ENCODE data around the gene BMS1.
A peak's percentile ranks its signal among the peaks of the same experiment; 100 is the strongest.
"Not testable (repeated sequence)": the region's sequence is repeated elsewhere in the genome, so short reads cannot be mapped to it uniquely, and the experiment has no call there.

The BMS1 gene

DNA sequence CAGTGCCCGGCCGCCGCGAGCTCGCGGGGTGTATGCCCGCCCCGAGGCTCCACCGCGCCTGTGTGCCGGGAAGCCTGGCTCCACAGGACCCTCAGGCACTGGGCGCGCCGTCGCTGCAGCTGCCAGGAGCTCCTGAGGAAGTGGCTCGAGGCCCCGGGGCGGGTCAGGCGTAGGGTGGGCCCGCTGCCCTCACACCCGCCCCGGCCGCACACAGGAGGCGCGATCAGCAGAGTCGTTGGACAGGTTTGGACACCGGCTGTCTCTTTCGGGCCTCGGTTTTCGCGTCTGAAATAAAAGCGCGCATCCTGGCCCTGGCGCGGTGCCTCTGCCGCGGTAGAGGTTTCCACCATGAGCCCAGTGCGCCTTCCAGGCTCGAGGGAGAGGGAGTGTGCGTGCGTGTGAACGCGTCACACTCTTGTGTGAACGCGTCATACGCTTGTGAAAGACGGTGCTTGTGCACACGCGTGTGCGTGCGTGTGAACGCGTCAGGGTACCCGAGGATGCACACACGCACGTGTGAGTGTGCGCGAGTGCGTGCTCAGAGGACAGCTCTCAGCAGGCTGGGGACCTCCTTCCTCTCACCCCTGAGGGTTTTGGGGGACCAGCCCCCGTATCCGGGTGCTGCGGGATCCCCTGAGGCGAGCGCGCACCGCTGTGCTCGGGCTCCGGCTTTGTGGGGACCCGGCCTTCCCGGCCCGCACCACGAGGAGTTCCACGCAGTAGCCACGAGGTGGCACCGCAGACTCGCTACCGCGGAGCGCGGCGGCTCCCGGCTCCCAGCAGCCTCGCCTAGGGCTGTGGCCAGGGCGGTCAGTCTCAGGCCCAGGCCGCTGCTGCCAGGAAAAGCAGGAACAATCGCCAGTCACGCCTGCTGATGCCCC, 83.8 kb downstream of the BMS1 start:
- peak; percentile 83 for DNase-seq

DNA sequence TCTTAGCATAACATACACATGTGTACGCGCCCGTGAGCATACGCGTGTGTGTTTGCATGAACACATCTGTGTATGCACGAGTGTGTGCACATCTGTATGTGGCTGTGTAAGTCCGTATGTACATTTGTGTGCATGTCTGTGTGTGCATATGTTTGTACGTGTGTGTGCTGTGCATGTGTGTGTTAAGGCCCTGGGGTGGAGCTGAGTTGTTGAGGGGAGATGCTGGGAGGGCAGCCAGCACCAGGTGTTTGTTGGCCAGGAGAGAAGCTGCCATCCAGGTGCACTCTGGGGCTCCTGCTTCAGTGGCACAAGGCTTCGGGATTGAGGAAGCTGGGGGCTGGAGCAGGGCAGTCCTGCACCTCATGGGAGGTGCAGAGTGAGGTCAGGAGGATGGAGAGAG, 85.0 kb downstream of the BMS1 start:
- DNase-seq: no peak

GRCh38 chr10:42868530-42868929, 85.9 kb downstream of the BMS1 start:
- no peak for DNase-seq

DNA sequence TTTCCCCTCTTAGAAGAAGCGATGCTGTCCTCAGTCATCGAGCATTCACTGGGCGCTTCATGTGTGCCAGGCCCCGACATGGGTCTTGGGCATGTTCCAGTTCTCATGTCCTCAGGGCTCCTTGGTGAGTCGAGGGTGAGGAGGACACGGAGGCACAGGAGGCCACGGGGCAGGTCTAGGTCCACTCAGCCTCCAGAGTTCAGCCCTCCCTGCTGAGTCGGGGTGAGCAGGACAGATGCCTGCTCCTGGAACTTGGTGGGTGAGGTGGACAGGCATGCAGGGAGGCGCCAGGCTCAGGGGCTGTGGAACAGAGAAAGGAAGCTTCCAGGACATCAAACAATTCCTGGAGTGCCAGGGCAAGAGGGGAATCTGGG, 87.4 kb downstream of the BMS1 start:
- no peak for DNase-seq

GRCh38 chr10:42871138-42871641, 88.6 kb downstream of the BMS1 start:
- not testable (repeated sequence) for DNase-seq

- no peak for DNase-seq
These were observed 89.2 kb downstream of the BMS1 start for GRCh38 chr10:42871823-42872222.

GRCh38 chr10:42872865-42873435, 90.4 kb downstream of the BMS1 start:
- DNase-seq: no peak

GRCh38 chr10:42874713-42875387, 92.3 kb downstream of the BMS1 start:
- no peak for DNase-seq

- no peak for DNase-seq
These were observed 92.8 kb downstream of the BMS1 start for GRCh38 chr10:42875388-42875755.

DNA sequence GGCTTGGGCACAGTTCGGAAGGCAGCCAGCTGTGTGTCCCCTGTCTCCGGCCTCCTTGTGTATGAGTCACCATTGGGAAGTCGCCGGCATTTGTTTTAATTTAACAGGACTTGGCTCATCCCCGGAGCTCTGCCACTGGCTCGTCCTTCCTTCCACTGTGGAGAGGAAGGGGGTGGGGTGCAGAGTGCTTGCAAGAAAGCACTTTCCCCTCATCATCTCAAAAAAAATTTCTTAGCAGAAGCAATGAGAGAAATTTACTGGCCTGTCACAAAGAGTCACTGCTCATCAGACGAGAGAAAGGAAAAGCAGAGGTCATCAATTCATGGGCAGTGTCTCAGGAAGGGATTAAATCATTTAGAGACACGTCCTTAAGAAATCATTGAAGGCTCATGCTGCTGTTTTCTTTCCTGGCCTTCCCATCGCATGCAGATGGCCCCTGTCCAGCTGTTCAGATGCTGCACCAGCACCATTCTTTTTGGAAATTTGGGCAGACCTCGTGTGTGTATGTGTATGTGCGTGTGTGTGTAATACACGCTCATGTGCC, 93.3 kb downstream of the BMS1 start:
- DNase-seq: no peak

- no peak for DNase-seq
These were observed 93.9 kb downstream of the BMS1 start for GRCh38 chr10:42876476-42876875.

DNA sequence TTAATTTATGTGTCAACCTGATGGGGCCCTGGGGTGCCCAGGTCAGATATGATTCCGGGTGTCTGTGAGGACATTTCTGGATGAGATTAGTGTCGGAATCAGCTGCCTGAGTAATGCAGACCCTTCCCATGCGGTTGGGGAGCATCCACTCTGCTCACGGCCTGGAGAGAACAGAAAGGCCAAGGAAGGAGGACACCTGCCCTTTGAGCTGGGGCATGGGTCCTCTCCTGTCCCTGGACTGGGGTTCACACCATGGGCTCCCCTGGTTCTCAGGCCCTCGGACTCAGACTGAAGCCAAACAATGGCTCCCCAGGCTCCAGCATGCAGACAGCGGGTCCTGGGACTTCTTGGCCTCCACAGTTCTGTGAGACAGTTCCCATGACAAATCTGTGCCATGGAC, 94.3 kb downstream of the BMS1 start:
- no peak for DNase-seq

DNA sequence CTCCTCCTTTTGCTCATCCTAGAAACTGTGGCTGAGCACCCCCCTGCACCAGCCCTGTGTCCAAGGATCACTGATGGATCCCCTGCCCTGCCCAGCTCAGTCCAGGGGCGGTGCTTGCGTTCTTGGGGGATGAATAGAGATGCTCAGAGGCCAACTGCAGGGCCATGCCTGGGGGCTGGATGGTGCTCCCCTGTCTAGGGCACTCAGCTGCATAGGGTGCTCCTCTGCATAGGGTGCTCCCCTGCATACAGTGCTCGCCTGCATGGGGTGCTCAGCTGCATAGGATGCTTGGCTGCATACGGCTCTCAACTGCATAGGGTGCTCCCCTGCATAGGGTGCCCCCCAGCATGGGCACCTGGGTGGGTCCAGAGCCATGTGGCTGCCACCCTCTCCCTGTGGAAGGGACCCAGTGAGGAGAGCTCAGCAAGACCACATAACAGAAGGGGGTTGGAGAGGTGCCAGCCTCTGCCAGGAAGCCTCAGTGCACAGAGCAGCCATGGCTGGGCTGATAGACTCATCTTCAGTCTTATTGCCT, 95.0 kb downstream of the BMS1 start:
- no peak for DNase-seq

GRCh38 chr10:42878134-42878820, 95.7 kb downstream of the BMS1 start:
- DNase-seq: no peak

DNA sequence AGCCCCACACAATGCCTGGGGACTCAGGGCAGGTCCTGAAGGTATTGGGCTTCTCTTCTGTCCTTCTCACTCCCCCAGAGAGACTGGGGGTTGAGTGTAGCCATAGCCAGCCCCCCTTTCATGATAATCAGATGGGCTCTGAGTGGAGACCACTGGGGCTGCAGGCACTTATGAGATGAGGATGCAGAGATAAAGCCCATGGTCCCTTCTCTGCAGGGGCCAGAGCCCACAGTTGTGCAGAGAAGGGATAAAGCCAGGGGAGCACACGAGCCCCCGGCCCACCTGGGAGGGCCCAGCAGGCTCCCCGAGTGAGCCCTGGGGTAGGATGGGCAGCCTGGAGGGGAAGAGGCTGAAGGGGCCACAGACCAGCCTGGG, 96.2 kb downstream of the BMS1 start:
- no peak for DNase-seq

- no peak for DNase-seq
These were observed 97.0 kb downstream of the BMS1 start for GRCh38 chr10:42879380-42880254.

DNA sequence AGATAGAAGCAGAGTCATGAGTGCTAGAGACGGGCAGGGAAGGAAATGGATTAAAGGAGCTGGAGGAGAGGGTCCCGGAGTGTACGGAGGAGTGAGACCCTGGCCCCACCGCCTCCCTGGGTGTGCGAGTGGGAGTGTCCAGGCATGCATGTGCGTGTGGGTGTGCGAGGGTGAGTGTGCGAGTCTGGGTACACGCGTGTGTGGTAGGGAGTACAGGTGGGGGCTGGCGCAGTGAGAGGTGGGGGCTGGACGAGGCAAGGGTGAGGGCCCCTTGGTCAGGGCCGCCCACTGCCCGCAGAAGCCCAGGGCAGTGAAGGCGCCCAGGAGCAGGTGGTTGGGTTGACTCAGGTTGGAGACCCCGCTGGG, 97.6 kb downstream of the BMS1 start:
- DNase-seq: no peak

DNA sequence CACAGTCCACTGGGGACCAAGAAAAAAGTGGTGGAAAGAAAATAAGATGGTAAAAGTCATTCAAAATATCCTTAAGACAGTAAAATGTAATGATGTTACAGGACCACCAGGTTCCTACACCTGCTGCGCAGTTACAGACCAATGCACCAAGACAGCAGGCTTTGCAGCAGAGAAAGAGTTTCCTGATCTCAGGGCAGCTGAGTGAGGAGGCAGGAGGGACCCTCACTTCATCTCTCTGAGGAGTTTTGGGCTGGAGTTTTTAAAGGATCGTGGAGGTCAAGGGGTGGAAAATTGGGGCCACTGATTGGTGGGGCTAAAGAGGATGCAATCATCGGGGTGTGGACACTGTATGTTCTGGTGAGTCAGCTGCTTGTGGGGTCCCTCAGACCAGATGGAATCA, 100.0 kb downstream of the BMS1 start:
- no peak for DNase-seq
